Pancreas (tissue), 10 donors: ENCODE results near the gene RRM2. TPM values are rescaled to one million over a fixed set of nuclear protein-coding genes. Genes with fewer than 3 reads are reported as not detected.
A peak's percentile ranks its signal among the peaks of the same experiment; 100 is the strongest.

Source experiments
- ATAC-seq, 4 donors: fragments of 200-7000 bp; cut with Tn5 transposase; one replicate each; pipeline versions ENCODE4 v1.8.0 to v1.9.1; 2020; ENCODE audit warnings: mild to moderate bottlenecking in 4 of 4, moderate library complexity in 4 of 4
- DNase-seq, 6 donors: peaks; one replicate each; pipeline ENCODE4 v3.0.0-alpha.2; 2020
- FAIRE-seq: peaks from 2 replicates; lab custom pipeline; 2012; peaks lifted over from hg19 to GRCh38; lab: Jason Lieb, UNC
- H3K27ac ChIP-seq, 4 donors: fragments of 200-600 bp; sonication (generic); 1 replicate in 3 of 4; 2 replicates in 1 of 4; pipeline versions ENCODE4 v1.5.0 to v1.8.0; 2020
- H3K27me3 ChIP-seq, 4 donors: fragments of 200-600 bp; one replicate each; pipeline ENCODE4 v1.8.0; 2021
- H3K36me3 ChIP-seq, 3 donors: fragments of 200-600 bp; sonication (generic) in 1 of 3; one replicate each; pipeline versions ENCODE4 v1.5.0 to v1.8.0; 2020 to 2021
- H3K4me1 ChIP-seq, 3 donors: fragments of 200-600 bp; one replicate each; pipeline ENCODE4 v1.8.0; 2021
- H3K4me3 ChIP-seq, 4 donors: fragments of 200-600 bp; sonication (generic) in 2 of 4; one replicate each; pipeline versions ENCODE4 v1.5.0 to v1.8.0; 2020 to 2021
- H3K9me3 ChIP-seq, 4 donors: fragments of 200-600 bp; one replicate each; pipeline ENCODE4 v1.8.0; 2021
- WGBS, 2 donors: extraction: QIAGEN DNeasy Blood & Tissue Kit; methylation state at CpG; one replicate each; pipeline ENCODE4 v1.1.7; 2013; 5-methylcytosine and 5-hydroxymethylcytosine counted together
- intact Hi-C, 3 donors: fragments of 100-400 bp; cut with DNase I; formaldehyde crosslinking; loops; one replicate each; pipeline versions ENCODE4 v1.11.1 to v1.14.2; 2022
- polyA plus RNA-seq, 2 donors: library from polyadenylated mRNA; stranded (reverse); fragments of 200-250 nt; gene quantifications; one replicate each; pipeline ENCODE4 v1.2.3, GENCODE V29; 2013
- total RNA-seq, 6 donors: library from RNA; stranded (reverse); fragmentation: NEBNext Ultra II Directional in 4 of 6; extraction: Animal tissue kit (Norgen Biotek cat#: 25700) in 4 of 6; gene quantifications; one replicate each; pipeline versions ENCODE4 v1.2.1 to v1.2.4, GENCODE V29; 2021 to 2023
- TF ChIP-seq, protein P1 (sequence below), 4 donors: fragments of 200-600 bp; sonication (generic) in 3 of 4; IDR thresholded peaks; one replicate each; pipeline versions ENCODE4 v1.5.0 to v1.8.0; 2021; ENCODE audit warnings: antibody characterized with exemption in 4 of 4
- donor health status: healthy with polysubstance abuse.
- donor health status: DM: no; HTN: no; CAD: no; lungs with moderate emphysema.
- donor health status: DM: no; HTN: no; CAD: no.
- donor health status: control.
- donor health status: control.
- donor health status: Bipolar disorder and iron deficiency.
- donor health status: DM: yes; HTN: yes; CAD: no.
- donor health status: DM: no; HTN: no; CAD: no.
- donor health status: DM: no; HTN: no; CAD: no.
- donor health status: DM: yes; HTN: yes; CAD: no.

The RRM2 gene
- total and polyA plus RNA-seq, 8 donors: 0.16 to 3.0 (median 1.3) TPM

DNA sequence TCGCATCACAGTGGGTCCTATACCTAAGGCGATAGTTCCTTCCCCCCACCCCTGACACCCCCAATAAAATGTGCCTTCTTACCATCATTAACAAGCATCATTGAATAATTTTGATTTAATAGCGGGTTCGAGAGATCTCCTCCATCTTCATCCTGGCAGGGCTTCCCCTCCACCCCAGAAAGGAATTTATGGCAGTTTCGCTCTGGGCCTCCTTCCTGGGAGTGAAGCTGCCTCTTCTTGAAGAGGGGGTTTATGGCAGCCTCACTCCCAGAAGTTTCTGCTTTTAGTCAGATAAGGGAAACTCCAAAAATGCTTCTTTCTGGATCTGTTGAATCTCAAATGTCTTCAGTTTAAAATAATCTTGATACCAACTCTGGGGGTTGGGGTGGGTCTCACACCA, 45.7 kb downstream of the RRM2 start:
- intact Hi-C loops: no loop called here
- WGBS, 2 donors: 91 to 95% methylated on average over 5 of the region's 5 CpGs
- H3K27ac ChIP-seq: no peak overlapping the region
- ATAC-seq: no peak
- DNase-seq: no peak
- H3K4me3 ChIP-seq: no peak overlapping the region
- H3K27me3 ChIP-seq: no peaks in the 10 kb centered on the region
- H3K4me1 ChIP-seq: no peaks in the 10 kb centered on the region
- H3K36me3 ChIP-seq: no peaks in the 10 kb centered on the region
- no peaks in the 10 kb centered on the region for H3K9me3 ChIP-seq
- no peak for FAIRE-seq
- TF ChIP-seq, protein P1, sequence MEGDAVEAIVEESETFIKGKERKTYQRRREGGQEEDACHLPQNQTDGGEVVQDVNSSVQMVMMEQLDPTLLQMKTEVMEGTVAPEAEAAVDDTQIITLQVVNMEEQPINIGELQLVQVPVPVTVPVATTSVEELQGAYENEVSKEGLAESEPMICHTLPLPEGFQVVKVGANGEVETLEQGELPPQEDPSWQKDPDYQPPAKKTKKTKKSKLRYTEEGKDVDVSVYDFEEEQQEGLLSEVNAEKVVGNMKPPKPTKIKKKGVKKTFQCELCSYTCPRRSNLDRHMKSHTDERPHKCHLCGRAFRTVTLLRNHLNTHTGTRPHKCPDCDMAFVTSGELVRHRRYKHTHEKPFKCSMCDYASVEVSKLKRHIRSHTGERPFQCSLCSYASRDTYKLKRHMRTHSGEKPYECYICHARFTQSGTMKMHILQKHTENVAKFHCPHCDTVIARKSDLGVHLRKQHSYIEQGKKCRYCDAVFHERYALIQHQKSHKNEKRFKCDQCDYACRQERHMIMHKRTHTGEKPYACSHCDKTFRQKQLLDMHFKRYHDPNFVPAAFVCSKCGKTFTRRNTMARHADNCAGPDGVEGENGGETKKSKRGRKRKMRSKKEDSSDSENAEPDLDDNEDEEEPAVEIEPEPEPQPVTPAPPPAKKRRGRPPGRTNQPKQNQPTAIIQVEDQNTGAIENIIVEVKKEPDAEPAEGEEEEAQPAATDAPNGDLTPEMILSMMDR (IDR thresholded peaks at IDR 0.05): no peak

DNA sequence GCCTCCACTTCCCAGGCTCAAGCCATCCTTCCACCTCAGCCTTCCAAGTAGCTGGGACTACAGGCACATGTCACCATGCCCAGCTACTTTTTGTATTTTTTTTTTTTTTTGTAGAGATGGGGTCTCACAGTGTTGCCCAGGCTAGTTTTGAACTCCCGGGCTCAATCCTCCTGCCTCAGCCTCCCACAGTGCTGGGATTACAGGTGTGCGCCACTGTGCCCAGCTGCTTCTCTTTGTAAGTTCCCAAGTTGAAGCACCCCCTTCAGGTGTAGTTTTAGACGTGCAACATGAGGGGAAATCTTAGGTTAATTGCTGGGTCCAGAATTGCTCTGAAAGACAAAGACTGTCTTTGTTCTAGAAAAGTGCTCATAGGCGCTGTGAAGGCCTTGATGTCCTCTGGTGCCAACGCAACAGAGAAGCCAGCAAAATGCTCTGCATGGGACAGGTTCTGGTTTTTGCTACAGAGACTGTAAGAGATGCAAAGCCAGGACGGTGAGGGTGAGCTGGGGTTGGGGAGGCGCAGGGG, 46.6 kb downstream of the RRM2 start:
- 84 to 90% methylated on average over 7 of the region's 7 CpGs for WGBS, 2 donors

DNA sequence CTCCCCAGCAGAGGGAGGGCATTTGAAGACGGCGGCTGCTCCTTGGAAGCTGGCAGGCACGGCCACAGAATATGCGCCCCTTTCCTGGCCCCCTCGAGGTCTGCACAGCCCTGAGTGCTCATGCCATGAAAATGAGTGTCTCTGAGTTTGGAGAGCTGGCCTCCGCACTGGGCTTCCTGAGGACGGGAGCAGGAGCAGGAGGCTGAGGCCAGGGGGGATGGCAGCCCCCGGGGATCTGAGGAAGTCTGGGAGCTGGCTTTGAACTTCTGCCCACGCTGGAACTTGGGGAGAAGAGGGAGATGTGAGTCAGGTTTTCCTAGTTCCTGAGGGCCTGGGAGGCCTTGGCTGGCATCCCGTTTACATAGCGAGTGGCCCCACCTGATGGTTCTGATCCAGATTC, 47.0 kb downstream of the RRM2 start:
- no peak overlapping the region for H3K4me3 ChIP-seq
- DNase-seq (peak in 1 of 6 donors; percentile 40), FAIRE-seq (no peak), ATAC-seq (no peak)
- TF ChIP-seq, protein P1 (IDR thresholded peaks at IDR 0.05): no peak
- H3K27me3 ChIP-seq: no peaks in the 10 kb centered on the region
- 80 to 83% methylated on average over 11 of the region's 11 CpGs for WGBS, 2 donors
- H3K9me3 ChIP-seq: no peaks in the 10 kb centered on the region
- no peaks in the 10 kb centered on the region for H3K4me1 ChIP-seq
- H3K27ac ChIP-seq: no peak overlapping the region
- H3K36me3 ChIP-seq: no peaks in the 10 kb centered on the region
- intact Hi-C loops: no loop called here

More for the DNA sequence above, 46.6 kb downstream of the RRM2 start:
- H3K9me3 ChIP-seq: no peaks in the 10 kb centered on the region
- DNase-seq: no peak
- H3K27me3 ChIP-seq: no peaks in the 10 kb centered on the region
- no peak for FAIRE-seq
- H3K4me1 ChIP-seq: no peaks in the 10 kb centered on the region
- H3K27ac ChIP-seq: no peak overlapping the region
- no peak overlapping the region for H3K4me3 ChIP-seq
- intact Hi-C loops: no loop called here
- TF ChIP-seq, protein P1 (IDR thresholded peaks at IDR 0.05): no peak
- no peak for ATAC-seq
- no peaks in the 10 kb centered on the region for H3K36me3 ChIP-seq

GRCh38 chr2:10170256-10170655, 47.7 kb downstream of the RRM2 start:
- WGBS, 2 donors: 60 to 68% methylated on average over 9 of the region's 9 CpGs
- no peak for FAIRE-seq
- TF ChIP-seq, protein P1 (IDR thresholded peaks at IDR 0.05): no peak
- no peak for DNase-seq
- Histone ChIP-seq H3K4me3 (no peak overlapping the region), H3K36me3 (no peaks in the 10 kb centered on the region), H3K4me1 (no peaks in the 10 kb centered on the region), H3K27me3 (no peaks in the 10 kb centered on the region), H3K27ac (no peak overlapping the region), H3K9me3 (no peaks in the 10 kb centered on the region)
- ATAC-seq: peak; percentile 21 to 62 (median 36)
- intact Hi-C loops: no loop called here

DNA sequence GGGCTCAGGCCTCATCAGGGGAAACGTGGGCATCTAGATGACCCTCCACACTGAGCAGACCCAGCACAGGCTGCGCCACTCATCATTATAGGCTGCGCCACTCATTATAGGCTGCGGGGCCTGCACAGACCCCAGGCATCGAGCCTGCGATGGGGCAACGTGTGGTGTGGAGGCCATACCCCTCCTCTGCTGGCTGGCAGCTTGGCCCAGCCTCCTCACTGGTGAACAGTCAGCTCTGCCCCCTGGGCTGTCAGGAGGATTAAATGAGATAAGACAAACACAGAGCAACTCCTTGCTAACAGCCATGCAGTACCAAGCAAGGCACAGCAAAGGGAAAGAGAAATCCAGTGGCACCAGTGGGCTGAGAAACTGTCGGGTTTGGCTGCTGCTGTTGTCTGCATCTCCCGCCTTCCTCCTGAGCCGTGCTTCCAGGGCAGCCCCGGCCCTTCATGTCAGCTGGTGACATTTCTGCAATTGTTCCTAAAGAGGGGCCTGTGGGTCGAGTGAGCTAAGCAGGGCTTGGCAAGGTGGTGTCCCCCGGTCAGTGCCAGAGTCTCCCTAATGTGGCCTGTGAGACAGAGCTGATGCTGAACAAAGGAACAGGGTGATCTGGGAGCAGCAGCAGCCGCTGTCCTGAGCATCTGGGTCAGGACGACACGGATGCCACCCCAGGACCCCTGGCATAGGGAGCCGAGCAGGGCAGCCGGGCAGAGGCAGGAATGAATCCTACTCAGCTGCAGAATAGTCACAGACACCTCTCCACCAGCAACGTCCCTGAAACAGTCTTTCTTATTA, 48.7 kb downstream of the RRM2 start:
- Histone ChIP-seq H3K9me3 (no peaks in the 10 kb centered on the region), H3K4me3 (no peak overlapping the region), H3K4me1 (no peaks in the 10 kb centered on the region), H3K36me3 (no peaks in the 10 kb centered on the region), H3K27ac (no peak overlapping the region), H3K27me3 (no peaks in the 10 kb centered on the region)
- intact Hi-C loops: no loop called here
- ATAC-seq (no peak), FAIRE-seq (no peak), DNase-seq (peak in 1 of 6 donors; percentile 33)
- 88 to 91% methylated on average over 19 of the region's 19 CpGs for WGBS, 2 donors
- TF ChIP-seq, protein P1 (IDR thresholded peaks at IDR 0.05): no peak
